HepG2 (cell line): ENCODE data around the gene PIP. TPM values are rescaled to one million over a fixed set of nuclear protein-coding genes. Genes with fewer than 3 reads are reported as not detected.

Experiments
- ATAC-seq: fragments of 200-7000 bp; cut with Tn5 transposase; 3 replicates; pipeline ENCODE4 v1.9.1; 2020; ENCODE audit warnings: mild to moderate bottlenecking, moderate library complexity
- BruUV-seq: library from RNA; stranded (reverse); fragments of 400-500 nt; replicated peaks from 2 replicates; lab custom pipeline; 2021; lab: Mats Ljungman, UMichigan
- CTCF ChIA-PET: fragments of 300-600 bp; formaldehyde crosslinking; extraction: SDS; loops from one replicate; lab custom pipeline; 2021; ENCODE audit warnings: low total read pairs, inconsistent platforms, low intra/inter-chr PET ratio; lab: Yijun Ruan, JAX
- POLR2A ChIA-PET: fragments of 350-600 bp; sonication (Branson Sonifier 250); formaldehyde crosslinking; loops from one replicate; lab custom pipeline; 2020; ENCODE audit warnings: antibody characterized with exemption, inconsistent platforms; lab: Yijun Ruan, JAX
- DNase-seq: peaks from one replicate; pipeline ENCODE4 v3.0.0-alpha.2; 2015; ENCODE audit warnings: low spot score
- FAIRE-seq: peaks from 3 replicates; lab custom pipeline; 2011; peaks lifted over from hg19 to GRCh38; lab: Jason Lieb, UNC
- H2AFZ ChIP-seq: one replicate; pipeline ENCODE4 v1.6.1; 2011; ENCODE audit warnings: low read length, inconsistent platforms
- H3K27ac ChIP-seq: fragments of 300-600 bp; 3 replicates; pipeline ENCODE4 v1.8.0; 2011; ENCODE audit warnings: mixed run types, mild to moderate bottlenecking, mixed read lengths, low read length, inconsistent platforms; ENCODE audit not compliant: insufficient read depth; ENCODE audit errors: extremely low read length
- H3K27me3 ChIP-seq, 2 experiments: fragments of 200-600 bp in 1 of 2; 2 replicates in 1 of 2; 3 replicates in 1 of 2; pipeline versions ENCODE4 v1.6.0 to v1.8.0; 2011; ENCODE audit warnings: low read length in 2 of 2, mild to moderate bottlenecking in 2 of 2, moderate library complexity in 2 of 2, inconsistent platforms in 1 of 2; ENCODE audit not compliant: insufficient read depth in 2 of 2, control insufficient read depth in 1 of 2
- H3K36me3 ChIP-seq, 2 experiments: fragments of 200-600 bp in 1 of 2; replicated peaks in 1 of 2; 2 replicates in 1 of 2; 3 replicates in 1 of 2; pipeline versions ENCODE4 v1.5.1 to v1.8.0; 2011; ENCODE audit warnings: low read length in 2 of 2, inconsistent platforms in 1 of 2; ENCODE audit not compliant: insufficient read depth in 2 of 2, control insufficient read depth in 1 of 2
- H3K4me1 ChIP-seq: 2 replicates; pipeline ENCODE4 v1.5.1; 2012; ENCODE audit warnings: low read length, inconsistent platforms; ENCODE audit not compliant: insufficient read depth
- H3K4me2 ChIP-seq: 2 replicates; pipeline ENCODE4 v1.6.0; 2011; ENCODE audit warnings: low read depth, low read length, inconsistent platforms
- H3K4me3 ChIP-seq, 3 experiments: fragments of 200-600 bp in 1 of 3; sonication (generic), shearing (Covaris generic) in 1 of 3; replicated peaks in 1 of 3; 2 replicates each; pipeline ENCODE4 v1.5.1; 2011 to 2016; ENCODE audit warnings: low read length in 3 of 3, inconsistent platforms in 2 of 3, low read depth in 2 of 3, mild to moderate bottlenecking in 2 of 3, control low read depth in 1 of 3, mixed read lengths in 1 of 3; ENCODE audit not compliant: insufficient read depth in 1 of 3
- H3K79me2 ChIP-seq: one replicate; pipeline ENCODE4 v1.6.1; 2011; ENCODE audit warnings: low read length, inconsistent platforms; ENCODE audit not compliant: insufficient read depth
- H3K9ac ChIP-seq: 2 replicates; pipeline ENCODE4 v1.6.0; 2011; ENCODE audit warnings: mild to moderate bottlenecking, low read depth, low read length, inconsistent platforms; ENCODE audit not compliant: insufficient read depth
- H3K9me3 ChIP-seq: 2 replicates; pipeline ENCODE4 v1.5.1; 2012; ENCODE audit warnings: mild to moderate bottlenecking, low read length
- H4K20me1 ChIP-seq: 2 replicates; pipeline ENCODE4 v1.6.0; 2011; ENCODE audit warnings: inconsistent platforms, mild to moderate bottlenecking, low read length, moderate library complexity; ENCODE audit not compliant: insufficient read depth
- ARID2 ChIP-seq: sonication (generic); formaldehyde crosslinking; IDR thresholded peaks from 2 replicates; pipeline ENCODE4 v1.8.1; 2022; ENCODE audit warnings: mild to moderate bottlenecking, missing genetic modification reagents, borderline replicate concordance
- FIP1L1 ChIP-seq: fragments of 200-400 bp; formaldehyde crosslinking; IDR thresholded peaks from 2 replicates; pipeline ENCODE4 v1.6.1; 2018; ENCODE audit warnings: low read depth, mild to moderate bottlenecking, low read length, moderate library complexity, borderline replicate concordance; ENCODE audit not compliant: insufficient read depth
- MAFK ChIP-seq, 2 experiments: IDR thresholded peaks in 1 of 2; conservative IDR thresholded peaks in 1 of 2; 2 replicates each; pipeline ENCODE4 v1.6.1; 2011; ENCODE audit warnings: improper control_type of control experiment in 2 of 2, low read length in 2 of 2
- MEF2D ChIP-seq: sonication (generic); formaldehyde crosslinking; IDR thresholded peaks from 2 replicates; pipeline ENCODE4 v1.5.1; 2020; ENCODE audit warnings: mild to moderate bottlenecking, missing genetic modification reagents
- ONECUT2 ChIP-seq: sonication (generic); formaldehyde crosslinking; IDR thresholded peaks from 2 replicates; pipeline ENCODE4 v1.4.0; 2020; ENCODE audit warnings: missing genetic modification reagents
- STAT5B ChIP-seq: sonication (generic); formaldehyde crosslinking; IDR thresholded peaks from 2 replicates; pipeline ENCODE4 v1.4.0; 2020; ENCODE audit warnings: missing genetic modification reagents
- TBX2 ChIP-seq: sonication (generic); formaldehyde crosslinking; IDR thresholded peaks from 2 replicates; pipeline ENCODE4 v1.5.0; 2020; ENCODE audit warnings: missing genetic modification reagents, mild to moderate bottlenecking, borderline replicate concordance
- ZFP1 ChIP-seq: IDR thresholded peaks from 2 replicates; pipeline ENCODE4 v1.6.1; 2016
- ZNF30 ChIP-seq: sonication (generic); formaldehyde crosslinking; IDR thresholded peaks from 2 replicates; pipeline ENCODE4 v1.5.0; 2020; ENCODE audit warnings: mild to moderate bottlenecking, missing genetic modification reagents
- ZNF580 ChIP-seq: IDR thresholded peaks from 2 replicates; pipeline ENCODE4 v1.6.1; 2016; ENCODE audit warnings: low read depth, borderline replicate concordance
- ZNF7 ChIP-seq: IDR thresholded peaks from 2 replicates; pipeline ENCODE4 v1.6.1; 2016; ENCODE audit warnings: missing biosample characterization, missing genetic modification reagents
- ZNF883 ChIP-seq: sonication (generic); formaldehyde crosslinking; IDR thresholded peaks from 2 replicates; pipeline ENCODE4 v1.5.1; 2020; ENCODE audit warnings: mild to moderate bottlenecking, missing genetic modification reagents; ENCODE audit errors: not compliant biosample characterization
- WGBS: methylation state at CpG from one replicate; pipeline ENCODE4 v1.1.6; 2017; ENCODE audit warnings: low lambda C conversion rate; 5-methylcytosine and 5-hydroxymethylcytosine counted together
- in situ Hi-C: cut with HindIII; loops from 2 replicates; pipeline ENCODE4 v1.10.0; 2017; ENCODE audit warnings: low pct_unique_long_range_greater_than_20kb; ENCODE audit not compliant: extremely low pct_ligation_motif_present
- intact Hi-C: fragments of 100-400 bp; cut with micrococcal nuclease; formaldehyde crosslinking; loops from one replicate; pipeline ENCODE4 v1.10.0; 2022; ENCODE audit not compliant: unreplicated experiment
- polyA plus RNA-seq, 8 experiments: library from polyadenylated mRNA; depleted of rRNA in 3 of 8; stranded (reverse) in 7 of 8; unstranded in 1 of 8; fragments of >200 nt; fragmentation: Illumina TruSeq in 4 of 8; extraction: Trizol in 4 of 8; gene quantifications; 2 replicates each; pipeline versions ENCODE4 v1.2.1 to v1.2.3, GENCODE V29; 2011 to 2016; ENCODE audit warnings: low read depth in 4 of 8, missing spikeins in 1 of 8, mixed read lengths in 1 of 8; ENCODE audit not compliant: insufficient read depth in 1 of 8
- total RNA-seq, 5 experiments: library from RNA; depleted of rRNA; stranded (reverse); fragments of >200 nt; fragmentation: Illumina TruSeq; extraction: Trizol; gene quantifications; 2 replicates each; pipeline ENCODE4 v1.2.3, GENCODE V29; 2016; ENCODE audit warnings: low read depth in 1 of 5

PIP gene
- total and polyA plus RNA-seq, 2 of the 13 experiments (the other 11 are each of a cell fraction or from before 2014, with no cell fraction given) = not detected

- TF ChIP-seq FIP1L1 (no peak), ZFP1 (CRISPR knock-in tag) (no peak), ZNF883 (CRISPR knock-in tag) (no peak), TBX2 (CRISPR knock-in tag) (no peak), ZNF30 (CRISPR knock-in tag) (no peak), ZNF7 (CRISPR knock-in tag) (no peak), MEF2D (no peak), ARID2 (no peak), ONECUT2 (no peak), ZNF580 (CRISPR knock-in tag) (no peak), MAFK (conservative IDR thresholded peaks at IDR 0.05 in 1 of 2, IDR thresholded peaks at IDR 0.05 in 1 of 2; ENCODE audit: low read length in 2 of 2) (no peak)
Observed at GRCh38 chr7:143183024-143183423, 51.1 kb downstream of the PIP start, which contains the start of gene TAS2R39 (continued).

- H2AFZ ChIP-seq = no peak overlapping the region
- TF ChIP-seq STAT5B (CRISPR knock-in tag) = no peak
- no peaks in the 10 kb centered on the region for H3K4me1 ChIP-seq
- H3K27ac ChIP-seq = no peak overlapping the region
- no peaks in the 10 kb centered on the region for H3K79me2 ChIP-seq
- H3K4me2 ChIP-seq = no peak overlapping the region
- POLR2A ChIA-PET = no interaction called here
- H4K20me1 ChIP-seq = no peaks in the 10 kb centered on the region
- intact Hi-C loops (loop anchor here (5.0 kb wide), 1 partner anchor 847 kb away; no protein-coding TSS in a partner anchor), in situ Hi-C loops (no loop called here)
- H3K9me3 ChIP-seq = no peaks in the 10 kb centered on the region
- H3K27me3 ChIP-seq = 0 out of 5 replicates have a peak, but pooled peaks cover 0 to 3% of the 10 kb centered on the region in 2 experiments
- no TSS peak for BruUV-seq
- FAIRE-seq (no peak), ATAC-seq (no peak), DNase-seq (no peak)
- H3K4me3 ChIP-seq = no peak overlapping the region
- CTCF ChIA-PET = no interaction called here
- H3K9ac ChIP-seq = no peak overlapping the region
- 0% methylated on average over 1 of the region's 1 CpG for WGBS
- H3K36me3 ChIP-seq = no peaks in the 10 kb centered on the region
Observed at GRCh38 chr7:143185551-143185950, 53.7 kb downstream of the PIP start.
